HG02763 (cell line): ENCODE results near the gene MPZL1.
"Not testable (repeated sequence)": the region's sequence is repeated elsewhere in the genome, so short reads cannot be mapped to it uniquely, and the experiment has no call there.

Source experiments
- ATAC-seq: cut with Tn5 transposase; IDR thresholded peaks from one replicate; pipeline ENCODE4 v1.9.1; 2021; ENCODE audit warnings: mild to moderate bottlenecking, moderate library complexity; ENCODE audit not compliant: unreplicated experiment

The MPZL1 gene

DNA sequence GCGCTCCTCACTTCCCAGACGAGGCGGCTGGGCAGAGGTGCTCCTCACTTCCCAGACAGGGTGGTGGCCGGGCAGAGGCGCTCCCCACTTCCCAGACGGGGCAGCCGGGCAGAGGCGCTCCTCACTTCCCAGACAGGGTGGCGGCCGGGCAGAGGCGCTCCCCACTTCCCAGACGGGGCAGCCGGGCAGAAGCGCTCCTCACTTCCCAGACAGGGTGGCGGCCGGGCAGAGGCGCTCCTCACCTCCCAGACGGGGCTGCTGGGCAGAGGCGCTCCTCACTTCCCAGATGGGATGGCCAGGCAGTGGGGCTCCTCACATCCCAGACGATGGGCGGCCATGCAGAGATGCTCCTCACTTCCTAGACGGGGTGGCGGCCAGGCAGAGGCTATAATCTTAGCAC is 84.5 kb downstream of the MPZL1 start:
- ATAC-seq, result not testable (repeated sequence)

DNA sequence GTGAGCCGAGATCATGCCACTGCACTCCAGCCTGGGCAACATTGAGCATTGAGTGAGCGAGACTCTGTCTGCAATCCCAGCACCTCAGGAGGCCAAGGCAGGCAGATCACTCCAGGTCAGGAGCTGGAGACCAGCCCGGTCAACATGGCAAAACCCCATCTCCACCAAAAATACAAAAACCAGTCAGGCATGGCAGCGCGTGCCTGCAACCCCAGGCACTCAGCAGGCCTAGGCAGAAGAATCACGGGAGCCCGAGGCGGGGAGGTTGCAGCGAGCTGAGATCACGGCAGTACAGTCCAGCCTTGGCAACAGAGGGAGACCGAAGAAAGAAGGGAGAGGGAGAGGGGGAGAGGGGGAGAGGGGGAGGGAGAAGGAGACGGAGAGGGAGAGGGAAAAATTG is 84.9 kb downstream of the MPZL1 start:
- ATAC-seq, result not testable (repeated sequence)

DNA sequence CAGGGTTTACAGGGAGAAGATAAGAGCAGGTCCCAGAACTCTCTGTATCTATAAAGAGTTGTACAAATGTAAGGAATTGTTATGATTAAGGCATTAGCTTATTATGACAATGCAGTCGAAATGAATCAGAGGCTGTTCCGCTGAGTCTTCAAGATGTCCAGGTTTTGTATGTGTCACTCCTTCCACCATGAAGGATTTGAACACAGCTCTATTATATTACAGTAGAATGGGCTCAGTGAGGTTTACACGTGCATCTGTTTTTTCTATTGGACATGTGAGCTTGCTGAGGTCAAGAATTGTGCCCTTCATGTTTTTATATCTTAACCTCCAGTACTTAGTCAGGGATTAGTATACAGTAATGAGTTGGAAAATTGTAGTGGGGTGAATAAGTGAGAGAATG is 86.3 kb downstream of the MPZL1 start:
- no peak for ATAC-seq

DNA sequence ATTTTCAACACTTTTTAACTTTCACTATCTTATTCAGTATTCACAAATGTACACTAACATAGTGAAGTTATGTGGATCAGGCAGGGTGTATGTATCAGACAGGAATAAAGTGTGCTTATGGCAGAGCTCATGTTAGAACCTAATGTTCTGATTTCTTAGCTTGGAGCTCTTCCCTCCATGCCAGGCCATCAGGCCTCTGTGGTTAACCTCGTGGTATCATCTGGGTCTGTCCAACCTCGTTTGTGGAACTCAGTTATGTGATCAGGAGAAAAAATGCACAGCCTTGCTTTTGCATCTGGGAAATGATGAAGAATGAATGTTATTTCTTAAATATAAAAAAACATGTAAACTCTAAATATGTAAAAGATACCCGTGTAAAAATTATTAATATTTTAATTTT is 86.9 kb downstream of the MPZL1 start:
- ATAC-seq, result no peak

DNA sequence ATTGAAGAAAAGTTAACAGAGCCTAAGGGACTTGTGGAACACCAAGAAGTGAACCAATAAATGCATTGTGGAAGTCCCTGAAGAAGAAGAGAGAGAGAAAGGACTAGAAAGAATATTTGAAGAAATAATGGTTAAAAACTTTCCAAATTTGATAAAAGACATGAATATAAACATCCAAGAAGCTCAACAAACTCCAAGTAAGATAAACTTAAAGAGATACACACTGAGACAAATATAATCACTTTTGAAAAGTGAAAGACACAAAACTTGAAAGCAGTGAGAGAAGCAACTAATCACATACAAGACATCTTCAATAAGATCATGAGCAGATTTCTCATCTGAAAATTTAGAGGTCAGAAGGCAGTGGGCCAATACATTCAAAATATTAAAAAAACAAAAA is 91.2 kb downstream of the MPZL1 start:
- ATAC-seq, result no peak

DNA sequence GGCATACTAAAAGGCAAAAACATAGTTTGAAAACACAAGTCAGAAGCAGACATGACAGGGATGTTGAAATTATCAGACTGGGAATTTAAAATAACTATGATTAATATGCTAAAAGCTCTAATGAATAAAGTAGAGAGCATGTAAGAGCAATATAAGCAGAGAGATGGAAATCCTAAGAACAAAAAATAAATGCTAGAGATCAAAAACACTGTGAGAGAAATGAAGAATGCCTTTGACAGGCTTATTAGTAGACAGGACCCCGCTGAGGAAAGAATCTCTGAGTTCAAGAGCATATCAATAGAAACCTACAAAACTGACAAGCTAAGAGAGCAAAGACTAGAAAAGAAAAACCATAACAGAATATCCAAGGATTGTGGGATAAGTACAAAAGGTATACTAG is 93.9 kb downstream of the MPZL1 start:
- ATAC-seq, result no peak

DNA sequence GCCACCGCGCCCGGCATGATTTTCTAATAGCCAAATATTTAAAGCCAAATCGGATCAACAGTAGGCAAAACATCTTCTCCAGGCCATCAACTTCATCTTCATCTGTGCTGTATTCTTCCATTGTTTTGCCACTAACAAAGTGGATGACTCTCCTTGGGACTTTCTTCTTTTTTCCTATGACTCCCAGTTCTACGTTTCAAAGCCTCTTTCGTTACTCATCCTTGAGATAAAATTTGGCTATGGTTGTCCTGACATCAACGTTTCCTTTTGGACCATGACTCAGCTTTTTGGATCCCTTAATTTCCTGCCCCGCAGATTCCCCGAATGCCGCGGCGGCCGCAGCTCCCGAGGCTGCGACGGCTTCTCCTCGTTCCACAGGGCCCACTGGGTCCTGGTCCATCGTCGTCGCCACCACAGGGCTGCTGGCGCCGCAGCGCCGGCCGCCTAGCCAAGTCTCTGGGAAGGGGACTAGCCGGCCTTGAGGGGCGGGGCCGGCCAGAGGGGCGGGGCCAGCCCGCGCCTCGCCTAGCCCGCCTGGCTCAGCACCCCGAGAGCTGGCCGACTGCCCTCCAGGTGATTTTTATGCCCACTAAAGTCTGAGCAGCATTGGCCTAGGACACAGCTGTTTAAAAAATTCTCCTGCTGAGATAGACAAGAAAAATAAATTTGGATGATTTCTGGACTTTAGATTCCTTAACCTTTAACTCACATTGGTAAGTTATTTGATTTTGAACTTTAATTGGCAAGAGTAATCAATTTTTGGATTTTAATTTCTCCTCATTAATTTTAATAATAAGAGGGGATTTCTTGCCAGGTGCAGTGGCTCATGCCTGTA is 98.3 kb downstream of the MPZL1 start:
- no peak for ATAC-seq

DNA sequence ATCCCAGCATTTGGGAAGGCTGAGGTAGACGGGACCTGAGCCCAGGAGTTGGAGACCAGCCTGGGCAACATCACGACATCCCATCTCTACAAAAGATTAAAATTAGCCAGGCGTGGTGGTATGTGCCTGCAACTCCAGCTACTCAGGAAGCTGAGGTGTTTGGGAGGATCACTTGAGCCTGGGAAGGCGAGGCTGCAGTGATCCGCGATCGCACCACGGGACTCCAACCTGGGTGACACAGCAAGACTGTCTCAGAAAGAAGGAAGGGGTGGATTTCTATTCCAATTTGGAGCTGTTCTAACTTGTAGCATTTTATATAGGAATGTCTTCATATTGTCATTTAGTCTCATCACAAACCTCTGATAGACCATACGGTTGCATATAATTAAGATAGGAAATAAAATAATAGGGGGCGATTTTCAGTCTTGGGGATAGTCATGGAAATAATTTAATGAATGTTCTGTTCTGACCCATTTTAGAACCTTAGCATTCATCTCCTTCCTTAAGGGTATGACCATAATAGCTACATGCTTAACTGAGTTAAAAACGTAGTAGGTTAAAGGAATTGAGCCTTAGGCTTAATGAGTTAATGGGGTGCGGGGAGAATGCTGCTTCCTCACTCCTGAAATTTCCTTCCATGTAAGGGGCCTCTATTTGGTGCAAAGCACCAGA is 99.0 kb downstream of the MPZL1 start:
- no peak for ATAC-seq

DNA sequence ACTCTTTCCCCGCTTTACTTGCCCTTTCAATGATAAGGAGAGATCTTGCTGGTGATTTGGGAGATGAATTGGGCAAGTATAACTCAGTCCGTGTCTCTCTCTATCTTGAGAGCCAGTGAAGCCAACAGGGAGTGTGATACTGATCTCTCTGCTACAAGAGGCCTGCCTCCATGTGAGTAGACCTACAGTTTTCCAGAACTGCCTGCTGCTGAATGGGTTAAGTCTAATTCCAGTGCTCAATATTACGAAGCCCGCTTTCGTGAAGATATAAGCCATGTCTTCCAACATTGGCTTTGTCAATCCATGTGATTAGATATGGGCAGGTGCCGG is 99.5 kb downstream of the MPZL1 start:
- ATAC-seq, result no peak

DNA sequence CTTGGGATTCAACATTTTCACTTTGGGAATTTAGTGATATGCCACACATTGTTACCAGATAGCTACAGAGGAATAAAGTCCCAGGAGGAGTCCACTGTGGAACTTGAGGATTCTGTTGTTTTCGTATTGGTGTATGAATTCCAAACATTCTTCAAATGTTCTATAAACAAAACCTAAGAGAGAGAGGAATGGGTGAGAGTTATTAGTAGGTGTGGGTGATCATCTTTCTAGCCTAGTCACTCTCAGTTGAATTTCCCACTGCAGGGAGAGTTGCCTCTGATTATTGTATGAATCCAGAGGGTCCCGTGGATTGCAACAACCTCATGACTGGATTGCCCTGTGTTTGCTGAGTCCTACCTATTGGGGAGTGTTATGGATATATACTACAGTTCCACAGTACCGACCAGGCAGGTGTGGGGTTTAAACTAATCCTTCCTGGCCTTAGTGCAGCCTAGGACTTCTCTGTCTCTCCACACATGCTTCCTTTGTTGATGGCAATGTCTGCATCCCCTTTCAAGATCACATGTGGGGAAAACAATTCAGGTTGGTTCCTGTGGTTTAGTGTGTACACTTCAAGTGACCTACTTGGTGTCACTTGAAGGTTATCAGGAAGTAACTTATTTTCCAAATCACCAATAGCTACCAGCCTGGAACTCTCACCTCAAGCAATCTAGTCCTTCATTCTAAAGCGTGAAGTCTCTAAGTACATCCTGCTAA is 100.3 kb downstream of the MPZL1 start:
- no peak for ATAC-seq

DNA sequence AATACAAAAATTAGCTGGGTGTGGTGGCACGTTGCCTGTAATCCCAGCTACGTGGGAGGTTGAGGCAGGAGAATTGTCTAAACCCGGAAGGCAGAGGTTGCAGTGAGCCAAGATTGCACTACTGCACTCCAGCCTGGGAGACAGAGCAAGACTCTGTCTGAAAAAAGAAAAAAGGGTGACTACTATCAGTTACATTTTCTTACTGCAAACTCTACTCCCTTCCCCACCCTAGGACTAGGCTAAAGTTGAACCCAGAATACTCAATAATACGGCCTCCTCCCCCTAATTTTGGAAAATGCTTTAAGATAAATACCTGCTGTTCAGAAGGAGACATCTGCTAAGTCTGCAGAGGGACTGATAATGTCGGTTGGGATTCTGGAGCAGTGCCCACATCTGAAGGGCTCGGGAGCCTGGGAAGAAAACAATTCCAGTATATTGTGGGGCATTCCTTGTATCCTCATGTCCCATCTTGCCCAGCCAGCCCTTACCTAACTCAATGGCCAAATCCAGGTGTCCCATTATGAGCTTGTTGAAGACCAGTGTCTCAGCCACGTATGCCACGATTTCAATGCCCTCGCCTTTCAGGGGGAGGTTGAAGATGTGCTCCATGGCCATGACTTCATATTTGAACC is 102.5 kb downstream of the MPZL1 start:
- no peak for ATAC-seq

DNA sequence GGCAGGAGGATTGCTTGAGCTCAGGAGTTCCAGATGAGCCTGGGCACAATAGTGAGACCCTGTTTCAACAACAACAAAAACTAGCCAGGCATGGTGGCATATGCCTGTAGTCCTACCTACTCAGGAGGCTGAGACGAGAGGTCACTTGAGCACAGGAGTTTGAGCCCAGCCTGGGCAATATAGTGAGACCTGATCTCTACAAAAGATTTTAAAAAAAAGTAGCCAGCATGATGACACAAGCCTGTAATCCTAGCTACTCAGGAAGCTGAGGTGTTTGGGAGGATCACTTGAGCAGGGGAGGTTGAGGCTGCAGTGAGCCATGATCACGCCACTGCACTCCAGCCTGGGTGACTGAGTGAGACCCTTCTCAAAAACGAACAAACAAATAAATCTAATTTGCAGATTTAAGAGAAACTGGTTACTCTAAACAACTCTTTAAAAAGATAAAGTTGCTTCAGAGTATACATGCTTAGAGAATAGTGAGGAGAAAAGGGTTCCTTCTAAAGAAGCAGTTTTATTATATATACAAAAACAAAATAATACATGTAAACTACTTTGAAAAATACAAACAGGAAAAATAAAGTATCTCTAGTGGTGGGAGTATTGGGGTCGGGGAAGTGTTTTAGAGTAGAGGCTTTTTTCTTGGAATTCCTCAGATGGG is 103.8 kb downstream of the MPZL1 start:
- ATAC-seq, result no peak

DNA sequence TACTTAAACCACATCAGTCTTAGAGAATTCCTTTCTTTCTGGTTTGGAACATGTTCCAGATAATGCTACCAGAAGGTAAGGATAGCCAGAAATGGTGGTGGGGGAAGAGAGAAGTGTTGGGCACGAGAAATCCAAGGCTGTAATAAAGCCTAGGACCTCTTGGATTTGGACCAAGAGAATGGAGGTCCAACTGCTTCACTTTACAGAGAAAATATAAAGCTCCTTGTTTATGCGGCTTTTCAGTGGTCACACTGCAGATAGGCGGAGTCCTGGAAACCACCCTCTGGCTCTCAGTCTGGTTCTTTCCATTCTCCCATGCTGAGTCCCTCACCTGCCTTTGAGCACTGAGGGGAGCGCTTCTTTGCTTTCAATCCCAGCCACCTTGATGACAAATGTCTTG is 104.3 kb downstream of the MPZL1 start:
- no peak for ATAC-seq

DNA sequence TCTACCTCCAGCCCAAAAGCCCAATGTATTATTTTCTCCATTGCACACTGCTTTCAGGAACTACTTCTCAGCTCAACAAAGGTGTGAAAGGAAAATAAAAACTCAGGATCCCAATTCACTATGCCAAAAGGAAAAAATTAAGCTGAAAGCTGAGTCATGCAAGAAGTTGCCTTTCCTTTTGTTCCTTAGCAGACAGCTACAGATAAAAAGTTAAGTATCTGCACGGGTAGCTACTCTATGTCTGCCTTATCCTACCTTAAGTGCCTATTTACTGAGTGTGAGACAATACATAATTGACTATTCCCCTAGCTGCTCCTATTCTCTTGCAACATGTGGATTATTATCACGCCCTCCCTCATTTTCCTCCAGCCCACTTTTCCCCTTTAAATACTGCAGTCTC is 108.1 kb downstream of the MPZL1 start:
- ATAC-seq, result no peak

DNA sequence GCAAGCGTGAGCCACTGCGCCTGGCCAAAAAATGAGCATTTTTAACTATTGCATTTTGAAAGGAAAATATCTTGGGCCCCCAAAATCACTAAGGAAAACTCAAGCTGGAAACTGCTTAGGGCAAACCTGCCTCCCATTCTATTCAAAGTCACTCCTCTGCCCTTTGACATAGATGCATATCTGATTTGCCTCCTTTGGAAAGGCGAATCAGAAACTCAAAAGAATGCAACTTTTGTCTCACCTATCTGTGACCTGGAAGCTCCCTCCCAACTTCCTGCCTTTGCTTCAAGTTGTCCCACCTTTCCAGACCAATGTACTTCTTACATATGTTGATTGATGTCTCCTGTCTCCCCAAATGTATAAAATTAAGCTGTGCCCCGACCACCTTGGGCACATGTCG is 108.9 kb downstream of the MPZL1 start:
- ATAC-seq, result not testable (repeated sequence)

DNA sequence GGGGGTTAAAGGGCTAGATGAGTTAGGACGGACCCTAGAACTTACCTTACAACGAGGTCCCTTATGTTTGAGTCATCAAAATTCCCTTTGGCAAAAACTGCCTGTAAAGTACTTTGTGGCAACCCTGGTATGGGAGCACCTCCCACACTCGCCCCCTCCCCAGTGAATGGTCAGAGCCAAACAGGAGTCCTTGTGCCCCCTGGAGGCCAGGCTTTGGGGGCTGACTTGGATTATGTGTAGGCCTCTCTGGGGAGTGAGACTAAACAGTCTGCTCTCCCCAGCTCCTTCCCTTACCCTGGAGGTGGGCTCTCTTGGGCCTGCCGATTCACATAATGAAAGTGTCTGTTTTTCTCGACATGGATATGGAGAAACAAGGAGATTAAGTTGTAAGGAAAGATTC is 110.9 kb downstream of the MPZL1 start:
- ATAC-seq, result no peak

DNA sequence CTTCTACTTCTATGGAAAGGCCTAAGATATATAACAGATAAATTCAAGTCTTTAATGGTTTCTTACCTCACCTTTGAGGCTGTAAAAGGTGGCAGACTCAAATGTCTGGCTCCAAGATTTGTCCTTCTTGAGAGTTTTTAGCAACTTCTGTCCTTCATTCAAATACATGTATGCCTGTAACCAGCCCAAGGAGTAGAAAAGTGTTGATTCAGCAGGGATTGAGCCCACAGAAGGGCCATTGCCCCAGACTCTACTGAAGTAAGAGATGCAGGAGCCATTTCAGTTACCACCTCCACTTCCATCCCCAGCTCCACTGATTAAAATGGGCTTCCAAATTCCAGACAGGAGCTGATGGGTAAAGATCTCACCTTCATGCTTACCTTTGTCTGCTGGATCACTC is 112.1 kb downstream of the MPZL1 start:
- no peak for ATAC-seq

DNA sequence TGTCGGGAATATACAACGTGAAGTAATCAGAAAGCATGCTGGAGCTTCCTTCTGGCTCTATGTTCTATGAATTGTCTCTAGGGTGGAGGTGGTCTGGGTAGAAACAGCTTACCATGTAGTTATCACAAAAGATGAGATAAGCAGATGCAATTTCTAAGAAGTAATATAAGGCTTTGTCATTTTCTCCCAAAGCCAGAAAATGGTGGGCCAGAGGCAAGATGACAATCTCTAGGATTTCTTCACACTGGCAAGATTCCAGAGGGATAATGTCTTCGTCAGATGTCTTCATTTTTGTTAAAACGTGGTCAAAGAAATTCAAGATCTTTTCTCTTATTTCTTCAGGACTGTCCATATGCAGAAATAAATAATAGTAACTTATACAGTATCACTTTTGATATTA is 114.4 kb downstream of the MPZL1 start:
- no peak for ATAC-seq

DNA sequence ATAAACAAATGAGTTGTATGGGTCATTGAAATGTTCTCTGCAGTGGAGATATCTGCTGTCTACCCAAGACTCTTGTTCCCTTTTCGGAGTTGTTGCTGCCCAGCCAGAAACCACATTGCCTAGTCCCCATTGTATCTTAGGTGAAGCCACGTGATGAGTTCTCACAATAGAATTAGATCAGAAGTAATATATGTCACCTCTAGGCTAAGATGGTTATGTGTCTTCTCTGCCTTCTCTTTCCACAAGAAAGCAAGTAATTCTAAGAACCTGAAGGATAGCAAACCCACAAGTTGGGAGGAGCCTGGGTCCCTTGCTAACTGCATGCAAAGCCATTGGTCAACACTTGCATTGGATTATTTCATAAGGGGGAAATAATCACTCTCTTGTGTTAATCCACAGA is 115.5 kb downstream of the MPZL1 start:
- ATAC-seq, result no peak

DNA sequence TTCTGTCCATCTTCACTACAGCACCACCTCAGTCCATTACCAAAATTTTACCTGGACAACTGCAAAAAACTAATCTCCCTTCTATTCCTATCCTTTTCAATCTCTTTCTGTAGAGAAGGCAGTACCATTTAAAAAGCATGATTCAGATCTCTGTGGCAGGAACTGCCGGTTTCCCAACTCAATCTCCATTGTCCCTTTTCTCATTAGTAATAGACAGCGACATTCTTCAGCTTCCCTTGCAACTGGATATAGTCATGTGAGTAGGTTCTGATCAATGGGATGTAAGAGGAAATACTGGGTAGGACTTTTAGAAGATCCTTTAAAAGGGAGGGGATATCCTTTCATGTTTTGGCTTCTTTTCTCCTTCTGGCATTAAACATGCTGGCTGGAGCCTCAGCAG is 117.2 kb downstream of the MPZL1 start:
- no peak for ATAC-seq
